Effector memory CD8-positive, alpha-beta T cell (primary cell): ENCODE results near the gene TUBGCP3.
"Not testable (repeated sequence)": the region's sequence is repeated elsewhere in the genome, so short reads cannot be mapped to it uniquely, and the experiment has no call there.

Source experiments
- ATAC-seq: fragments of 150-1000 bp; cut with Tn5 transposase; replicated peaks from 2 replicates; pipeline ENCODE4 v1.10.0; 2021; ENCODE audit warnings: mild to moderate bottlenecking, moderate library complexity
- DNase-seq, 3 experiments: peaks; one replicate each; pipeline ENCODE4 v3.0.0; 2021
- H3K27ac Mint-ChIP-seq, 2 donors: one replicate each; pipeline ENCODE4 v1.8.0; 2022; ENCODE audit warnings: mild to moderate bottlenecking in 2 of 2, mixed read lengths in 2 of 2, moderate library complexity in 2 of 2
- H3K27me3 Mint-ChIP-seq, 2 donors: one replicate each; pipeline ENCODE4 v1.8.0; 2022; ENCODE audit warnings: mixed read lengths in 2 of 2
- H3K36me3 Mint-ChIP-seq: one replicate; pipeline ENCODE4 v1.8.0; 2022; ENCODE audit warnings: mild to moderate bottlenecking, moderate library complexity, mixed read lengths; ENCODE audit not compliant: insufficient read depth
- H3K4me1 Mint-ChIP-seq, 2 donors: one replicate each; pipeline ENCODE4 v1.8.0; 2022; ENCODE audit warnings: low read depth in 2 of 2, mixed read lengths in 2 of 2
- H3K4me3 Mint-ChIP-seq, 2 donors: one replicate each; pipeline ENCODE4 v1.8.0; 2022; ENCODE audit warnings: mild to moderate bottlenecking in 2 of 2, mixed read lengths in 2 of 2, moderate library complexity in 2 of 2
- H3K9me3 Mint-ChIP-seq, 2 donors: one replicate each; pipeline ENCODE4 v1.8.0; 2022; ENCODE audit warnings: mixed read lengths in 2 of 2

The TUBGCP3 gene

DNA sequence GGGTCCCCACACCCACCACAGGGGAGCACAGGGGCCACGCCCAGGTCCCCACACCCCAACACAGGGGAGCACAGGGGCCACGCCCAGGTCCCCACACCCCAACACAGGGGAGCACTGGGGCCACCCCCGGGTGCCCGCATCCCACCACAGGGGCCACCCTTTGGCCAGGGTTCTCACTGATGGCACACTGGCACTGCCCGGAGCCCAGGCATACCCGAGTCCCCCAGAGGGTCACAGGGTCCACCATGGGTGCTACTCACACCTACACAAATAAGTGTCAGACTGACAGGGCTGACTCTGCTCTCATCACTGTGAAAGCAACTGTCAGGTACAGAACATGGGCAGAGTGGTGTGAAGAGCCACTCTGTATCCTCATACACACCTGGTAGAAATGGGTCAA is 98.8 kb downstream of the TUBGCP3 start:
- Mint-ChIP-seq H3K4me1 (peaks cover 0 to 5% of the 10 kb centered on the region in 2 donors), H3K36me3 (peaks cover 23% of the 10 kb centered on the region), H3K27ac (no peak overlapping the region), H3K27me3 (no peaks in the 10 kb centered on the region), H3K4me3 (no peak overlapping the region), H3K9me3 (no peaks in the 10 kb centered on the region)
- no peak for DNase-seq
- no peak for ATAC-seq

DNA sequence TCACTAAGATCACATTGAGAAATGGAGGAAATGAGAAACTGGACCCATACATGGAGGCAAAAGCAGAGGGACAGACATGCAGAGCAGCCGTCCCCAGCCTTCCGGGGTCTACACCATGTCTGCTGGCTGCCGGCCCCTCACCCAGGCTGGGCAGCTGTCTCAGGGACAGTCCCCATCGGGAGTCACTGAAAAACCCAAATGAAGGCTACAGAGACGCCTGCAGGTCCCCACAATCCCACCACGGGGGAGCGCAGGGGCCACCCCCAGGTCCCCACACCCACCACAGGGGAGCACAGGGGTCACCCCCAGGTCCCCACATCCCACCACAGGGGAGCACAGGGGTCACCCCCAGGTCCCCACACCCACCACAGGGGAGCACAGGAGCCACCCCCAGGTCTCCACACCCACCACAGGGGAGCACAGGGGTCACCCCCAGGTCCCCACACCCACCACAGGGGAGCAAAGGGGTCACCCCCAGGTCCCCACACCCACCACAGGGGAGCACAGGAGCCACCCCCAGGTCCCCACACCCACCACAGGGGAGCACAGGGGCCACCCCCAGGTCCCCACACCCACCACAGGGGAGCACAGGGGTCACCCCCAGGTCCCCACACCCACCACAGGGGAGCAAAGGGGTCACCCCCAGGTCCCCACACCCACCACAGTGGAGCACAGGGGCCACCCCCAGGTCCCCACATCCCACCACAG is 99.5 kb downstream of the TUBGCP3 start:
- not testable (repeated sequence) for H3K4me3 Mint-ChIP-seq, H3K9me3 Mint-ChIP-seq, ATAC-seq, H3K4me1 Mint-ChIP-seq, DNase-seq, H3K27me3 Mint-ChIP-seq
- H3K36me3 Mint-ChIP-seq = peaks cover 23% of the 10 kb centered on the region
- peak overlapping the region in 1 of 2 donors; percentile 51 for H3K27ac Mint-ChIP-seq

- no peak for ATAC-seq
- no peaks in the 10 kb centered on the region for H3K9me3 Mint-ChIP-seq
- peaks cover 0 to 5% of the 10 kb centered on the region in 2 donors for H3K4me1 Mint-ChIP-seq
- no peak overlapping the region for H3K4me3 Mint-ChIP-seq
- DNase-seq = no peak
- H3K27me3 Mint-ChIP-seq = no peaks in the 10 kb centered on the region
- no peak overlapping the region for H3K27ac Mint-ChIP-seq
- peaks cover 23% of the 10 kb centered on the region for H3K36me3 Mint-ChIP-seq
These were observed 100.8 kb downstream of the TUBGCP3 start for GRCh38 chr13:112487127-112487517.

DNA sequence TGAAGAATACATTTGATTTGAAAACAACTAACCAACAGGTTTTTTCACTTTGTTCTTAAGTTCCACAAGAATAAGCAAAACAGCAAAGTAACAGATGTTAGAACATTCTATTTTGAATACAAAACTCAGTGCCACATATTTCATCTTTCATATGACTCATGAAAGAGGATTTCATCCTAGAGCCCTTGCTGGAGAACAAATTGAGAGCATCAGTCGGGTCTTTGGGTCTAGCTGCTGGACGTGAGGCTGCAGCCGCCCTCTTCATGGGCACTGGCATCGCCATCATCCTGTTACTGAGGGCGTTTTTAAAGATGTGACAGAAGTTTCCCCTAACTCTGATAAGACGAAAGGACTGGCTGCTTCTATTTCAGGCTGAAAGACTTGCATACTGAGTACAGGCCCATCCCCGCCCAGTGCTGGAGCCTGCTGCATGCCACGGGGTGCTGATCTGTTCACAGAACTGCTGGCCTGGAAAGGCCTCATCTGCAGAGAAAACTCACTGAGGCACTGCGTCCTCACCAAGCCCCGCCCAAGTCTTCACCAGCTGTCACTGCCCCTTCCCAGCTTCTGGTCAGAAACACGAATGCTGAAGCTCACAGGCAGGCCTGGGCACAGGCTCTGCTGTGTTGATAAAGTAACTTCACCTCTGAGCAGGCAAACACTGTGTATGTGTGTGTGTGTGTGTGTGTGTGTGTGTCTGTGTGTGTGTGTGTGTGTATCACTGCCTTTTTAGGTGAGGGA is 101.4 kb downstream of the TUBGCP3 start:
- ATAC-seq = no peak
- Mint-ChIP-seq H3K4me3 (no peak overlapping the region), H3K27me3 (no peaks in the 10 kb centered on the region), H3K27ac (no peak overlapping the region), H3K36me3 (peaks cover 19% of the 10 kb centered on the region), H3K9me3 (no peaks in the 10 kb centered on the region), H3K4me1 (peaks cover 0 to 3% of the 10 kb centered on the region in 2 donors)
- no peak for DNase-seq

- DNase-seq, H3K9me3 Mint-ChIP-seq, H3K4me3 Mint-ChIP-seq, H3K27me3 Mint-ChIP-seq, H3K4me1 Mint-ChIP-seq, ATAC-seq, H3K27ac Mint-ChIP-seq: not testable (repeated sequence)
- peaks cover 19% of the 10 kb centered on the region for H3K36me3 Mint-ChIP-seq
These were observed 102.1 kb downstream of the TUBGCP3 start for GRCh38 chr13:112485814-112486213.

DNA sequence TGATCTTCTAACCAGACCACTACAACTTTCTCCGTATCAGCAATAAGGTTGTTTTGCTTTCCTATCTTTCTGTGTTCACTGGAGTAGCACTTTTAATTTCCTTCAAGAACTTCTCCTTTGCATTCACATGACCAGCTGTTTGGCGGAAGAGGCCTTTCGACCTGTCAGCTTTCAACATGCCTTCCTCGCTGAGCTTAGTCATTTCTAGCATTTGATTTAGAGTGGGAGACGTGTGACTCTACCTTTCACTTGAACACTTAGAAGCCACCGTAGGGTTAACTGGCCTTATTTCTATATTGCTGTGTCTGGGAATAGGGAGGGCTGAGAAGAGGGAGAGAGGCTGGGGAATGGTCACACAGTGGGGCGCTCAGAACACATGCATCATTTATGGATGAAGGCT is 104.7 kb downstream of the TUBGCP3 start:
- peaks cover 19% of the 10 kb centered on the region for H3K36me3 Mint-ChIP-seq
- no peak for ATAC-seq
- DNase-seq = no peak
- no peaks in the 10 kb centered on the region for H3K9me3 Mint-ChIP-seq
- H3K27ac Mint-ChIP-seq = no peak overlapping the region
- no peaks in the 10 kb centered on the region for H3K27me3 Mint-ChIP-seq
- H3K4me3 Mint-ChIP-seq = no peak overlapping the region
- no peaks in the 10 kb centered on the region for H3K4me1 Mint-ChIP-seq

DNA sequence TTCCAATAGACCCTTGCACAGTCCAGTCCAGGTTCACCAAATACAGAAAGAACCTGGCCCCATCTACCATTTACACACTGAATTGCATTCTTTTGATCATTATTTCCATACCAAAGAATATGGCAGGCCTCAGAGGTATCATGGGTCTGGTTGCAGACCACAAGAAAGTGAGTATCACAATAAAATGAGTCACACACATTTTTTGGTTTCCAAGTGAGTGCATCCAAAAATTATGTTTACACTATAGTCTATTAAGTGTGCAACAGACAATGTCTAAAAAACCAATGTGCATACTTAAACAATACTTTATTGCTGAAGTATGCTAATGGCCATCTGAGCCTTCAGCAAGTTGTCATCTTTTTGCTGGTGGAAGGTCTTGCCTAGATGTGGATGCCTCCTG is 106.5 kb downstream of the TUBGCP3 start:
- H3K4me1 Mint-ChIP-seq = no peaks in the 10 kb centered on the region
- H3K4me3 Mint-ChIP-seq = no peak overlapping the region
- H3K27me3 Mint-ChIP-seq = no peaks in the 10 kb centered on the region
- peaks cover 6% of the 10 kb centered on the region for H3K36me3 Mint-ChIP-seq
- H3K27ac Mint-ChIP-seq = no peak overlapping the region
- ATAC-seq (no peak), DNase-seq (no peak)
- H3K9me3 Mint-ChIP-seq = no peaks in the 10 kb centered on the region

- DNase-seq (no peak), ATAC-seq (no peak)
- no peaks in the 10 kb centered on the region for H3K36me3 Mint-ChIP-seq
- H3K27ac Mint-ChIP-seq = no peak overlapping the region
- no peaks in the 10 kb centered on the region for H3K27me3 Mint-ChIP-seq
- H3K9me3 Mint-ChIP-seq = no peaks in the 10 kb centered on the region
- H3K4me3 Mint-ChIP-seq = no peak overlapping the region
- H3K4me1 Mint-ChIP-seq = no peaks in the 10 kb centered on the region
These were observed 108.6 kb downstream of the TUBGCP3 start for GRCh38 chr13:112479389-112479788.

DNA sequence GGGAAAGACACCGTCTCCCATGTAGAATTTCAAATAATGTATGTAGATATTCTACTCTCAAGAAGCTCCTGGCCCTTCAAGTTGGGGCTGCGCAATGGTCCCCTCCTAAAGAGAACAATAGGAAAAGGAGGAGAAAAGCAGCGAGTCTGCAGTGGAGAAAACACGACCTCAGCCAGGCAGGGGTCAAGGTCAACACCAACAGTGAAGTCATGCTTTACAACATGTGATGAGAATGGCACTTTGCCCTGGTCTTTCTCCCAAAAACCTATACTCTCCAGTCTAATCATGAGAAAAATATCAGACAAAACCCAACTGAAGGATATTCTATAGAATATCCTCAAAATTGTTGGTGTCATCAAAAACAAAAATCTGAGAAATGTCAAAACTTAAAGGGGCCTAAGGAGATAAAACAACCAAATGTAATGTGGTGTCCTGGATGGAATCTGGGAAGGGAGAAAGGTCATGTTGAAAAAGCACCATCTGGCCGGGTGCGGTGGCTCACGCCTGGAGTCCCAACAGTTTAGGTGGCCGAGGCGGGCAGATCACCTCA is 110.8 kb downstream of the TUBGCP3 start:
- no peak overlapping the region for H3K4me3 Mint-ChIP-seq
- no peaks in the 10 kb centered on the region for H3K4me1 Mint-ChIP-seq
- no peaks in the 10 kb centered on the region for H3K9me3 Mint-ChIP-seq
- ATAC-seq = no peak
- no peak overlapping the region for H3K27ac Mint-ChIP-seq
- DNase-seq = no peak
- H3K27me3 Mint-ChIP-seq = no peaks in the 10 kb centered on the region
- no peaks in the 10 kb centered on the region for H3K36me3 Mint-ChIP-seq

DNA sequence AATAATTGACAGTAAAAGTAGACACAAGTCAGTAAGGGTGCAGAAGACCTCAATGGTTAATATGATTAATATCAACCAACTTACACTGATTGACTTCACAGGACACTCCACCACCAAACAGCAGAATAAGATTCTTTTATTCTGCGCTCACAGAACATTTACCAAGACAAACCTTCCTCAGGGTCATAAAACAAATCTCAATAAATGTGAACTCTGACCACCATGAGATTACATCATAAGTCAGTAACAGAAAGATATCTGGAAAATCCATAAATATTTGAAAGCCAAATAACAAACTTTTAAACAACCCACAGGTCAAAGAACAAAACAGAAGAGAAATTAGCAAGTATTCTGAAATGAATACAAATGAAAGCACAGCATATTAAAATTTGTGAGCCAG is 112.1 kb downstream of the TUBGCP3 start:
- no peaks in the 10 kb centered on the region for H3K36me3 Mint-ChIP-seq
- H3K27me3 Mint-ChIP-seq = no peaks in the 10 kb centered on the region
- ATAC-seq = no peak
- H3K9me3 Mint-ChIP-seq = no peaks in the 10 kb centered on the region
- H3K4me1 Mint-ChIP-seq = no peaks in the 10 kb centered on the region
- no peak overlapping the region for H3K4me3 Mint-ChIP-seq
- H3K27ac Mint-ChIP-seq = no peak overlapping the region
- no peak for DNase-seq

- ATAC-seq = no peak
- Mint-ChIP-seq H3K27me3 (peaks cover 0 to 3% of the 10 kb centered on the region in 2 donors), H3K4me1 (no peaks in the 10 kb centered on the region), H3K27ac (no peak overlapping the region), H3K9me3 (no peaks in the 10 kb centered on the region), H3K36me3 (no peaks in the 10 kb centered on the region), H3K4me3 (no peak overlapping the region)
- DNase-seq = no peak
These were observed 113.1 kb downstream of the TUBGCP3 start for GRCh38 chr13:112474869-112475268.

DNA sequence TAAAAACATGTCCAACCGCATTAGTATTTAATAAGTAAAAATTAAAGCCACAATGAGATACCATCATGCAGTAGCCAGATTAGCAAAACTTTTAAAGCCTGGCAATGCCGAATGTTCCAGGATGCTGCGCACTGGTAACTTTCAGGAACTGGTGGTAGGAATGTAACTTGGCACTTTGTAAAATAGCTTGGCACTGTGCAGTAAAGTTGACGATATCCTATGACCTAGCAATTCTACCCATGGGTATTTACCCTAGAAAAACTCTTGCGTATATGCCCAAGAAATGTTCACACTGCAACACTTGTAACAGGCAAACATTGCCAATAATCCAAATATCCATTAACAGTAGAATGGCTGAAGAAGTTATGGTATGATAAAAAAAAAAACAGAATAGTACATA is 114.1 kb downstream of the TUBGCP3 start:
- no peak overlapping the region for H3K4me3 Mint-ChIP-seq
- ATAC-seq (no peak), DNase-seq (no peak)
- no peaks in the 10 kb centered on the region for H3K9me3 Mint-ChIP-seq
- H3K36me3 Mint-ChIP-seq = peaks cover 2% of the 10 kb centered on the region
- no peaks in the 10 kb centered on the region for H3K4me1 Mint-ChIP-seq
- no peak overlapping the region for H3K27ac Mint-ChIP-seq
- H3K27me3 Mint-ChIP-seq = peaks cover 0 to 6% of the 10 kb centered on the region in 2 donors

DNA sequence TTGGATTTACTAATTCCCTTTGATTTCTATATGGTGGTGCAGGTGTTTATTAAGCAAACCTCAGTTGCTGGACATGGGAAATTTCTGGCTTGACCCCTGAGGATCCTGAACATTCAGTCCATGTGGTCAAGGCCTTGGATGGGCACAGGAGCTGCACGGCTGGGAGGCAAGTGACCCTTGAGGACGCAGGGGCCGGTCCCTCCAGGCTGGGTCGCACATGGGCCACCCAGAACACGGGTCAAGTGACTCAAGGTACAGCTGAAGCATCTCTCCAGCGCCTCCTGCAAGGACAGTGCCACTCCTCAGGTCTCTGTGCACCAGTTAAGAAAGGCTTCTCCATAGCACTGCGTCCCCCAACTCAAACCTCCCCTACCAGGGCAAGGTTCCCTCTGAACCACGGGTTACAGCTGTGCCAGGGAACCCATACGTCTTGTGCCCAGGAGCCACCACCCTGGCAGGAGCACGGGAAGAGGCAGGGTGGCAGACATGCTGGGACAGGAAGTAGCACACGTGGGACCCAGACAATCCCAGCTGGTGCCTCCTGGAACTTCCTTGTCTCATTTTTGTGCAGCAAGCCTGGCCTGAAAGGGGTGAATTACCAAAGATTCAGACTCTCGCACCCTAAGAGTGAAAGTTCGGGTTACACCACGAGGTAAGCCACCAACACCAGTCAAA is 118.7 kb downstream of the TUBGCP3 start:
- H3K27ac Mint-ChIP-seq = no peak overlapping the region
- DNase-seq (no peak), ATAC-seq (no peak)
- peaks cover 0 to 6% of the 10 kb centered on the region in 2 donors for H3K27me3 Mint-ChIP-seq
- peaks cover 2% of the 10 kb centered on the region for H3K36me3 Mint-ChIP-seq
- H3K9me3 Mint-ChIP-seq = no peaks in the 10 kb centered on the region
- no peaks in the 10 kb centered on the region for H3K4me1 Mint-ChIP-seq
- no peak overlapping the region for H3K4me3 Mint-ChIP-seq
